Upper lobe of left lung (tissue), 4 donors: ENCODE results near the gene PXMP4.

Experiments
- CTCF ChIP-seq, 6 experiments: fragments of 450-650 bp in 4 of 6; fragments of 200-600 bp in 2 of 6; sonication (generic) in 2 of 6; IDR thresholded peaks; one replicate each; pipeline ENCODE4 v1.5.1; 2016 to 2019; ENCODE audit warnings: antibody characterized with exemption in 6 of 6
- POLR2A ChIP-seq, 4 donors: fragments of 450-650 bp; IDR thresholded peaks; one replicate each; pipeline ENCODE4 v1.5.1; 2016 to 2017; ENCODE audit warnings: antibody characterized with exemption in 4 of 4, mild to moderate bottlenecking in 2 of 4

- TF ChIP-seq CTCF (IDR thresholded peaks at IDR 0.05): peak in 5 of 6 experiments; percentile 48 to 74 (median 58)
- peak in 1 of 4 donors; percentile 36 for TF ChIP-seq POLR2A (IDR thresholded peaks at IDR 0.05)
Measured at GRCh38 chr20:33686100-33686983, 33.8 kb downstream of the PXMP4 start, which contains the start of gene E2F1.
